ENCODE measurements around the gene C10orf143. TPM values are rescaled to one million over a fixed set of nuclear protein-coding genes. Genes with fewer than 3 reads are reported as not detected.

The C10orf143 gene
- total and polyA plus RNA-seq, 2 of the 8 experiments (the other 6 are each of a cell fraction or from before 2014, with no cell fraction given): 1.6 to 2.0 TPM

DNA sequence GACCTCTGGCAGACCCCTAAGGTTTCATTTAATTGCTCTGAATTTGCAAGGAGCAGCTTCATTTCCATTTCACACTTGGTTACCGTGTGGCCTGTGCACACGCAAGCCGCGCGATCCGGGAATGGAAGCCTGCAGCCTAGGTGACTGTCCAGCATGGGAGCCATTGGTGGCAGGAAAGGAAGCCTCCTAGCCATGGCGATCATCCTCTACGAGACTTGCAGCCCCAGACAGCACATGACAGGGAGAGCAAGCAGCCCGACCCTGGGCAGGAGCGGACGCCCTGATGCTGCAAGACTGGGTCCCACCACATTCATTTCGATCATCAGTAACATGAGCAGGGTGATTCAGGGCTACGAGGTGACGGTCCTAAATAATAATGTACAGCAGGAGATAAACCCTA is 33.9 kb downstream of the C10orf143 start:
- WGBS, 2 experiments (ENCODE audit: extremely low coverage in 1 of 2, insufficient coverage in 1 of 2, insufficient read length in 1 of 2, insufficient replicate concordance in 2 of 2, low coverage in 1 of 2, low lambda C conversion rate in 2 of 2, missing lambda C conversion rate in 1 of 2): 96% methylated on average over 14 of the region's 14 CpGs; no CpG with 5 or more reads in 1 of the 2 experiments
- Histone ChIP-seq H3K56ac (replicated peaks; ENCODE audit: insufficient read length, low read depth, low read length) (no peak overlapping the region), H3K14ac (ENCODE audit: insufficient read length) (no peak overlapping the region), H2AK5ac (ENCODE audit: low read depth, low read length) (no peak overlapping the region), H2BK20ac (ENCODE audit: low read length) (no peak overlapping the region), H3K4me3 (ENCODE audit: extremely low read depth in 1 of 4, insufficient read depth in 2 of 4, low read depth in 3 of 4, low read length in 4 of 4) (no peak overlapping the region), H3K23me2 (ENCODE audit: low read depth, low read length) (no peaks in the 10 kb centered on the region), H3K4me1 (replicated peaks in 1 of 4; ENCODE audit: control insufficient read depth in 3 of 4, insufficient read depth in 4 of 4, low read length in 3 of 4) (no peaks in the 10 kb centered on the region), H3K4me2 (ENCODE audit: insufficient read depth in 1 of 2, low read depth in 2 of 2, low read length in 2 of 2) (no peak overlapping the region), H3K27ac (ENCODE audit: low read depth, low read length) (no peak overlapping the region), H3K27me3 (replicated peaks in 1 of 4; ENCODE audit: control insufficient read depth in 3 of 4, extremely low read depth in 1 of 4, insufficient read depth in 3 of 4, low read length in 3 of 4) (no peaks in the 10 kb centered on the region), H3K23ac (ENCODE audit: insufficient read length) (no peak overlapping the region), H3K9ac (replicated peaks in 1 of 4; ENCODE audit: extremely low read depth in 1 of 4, low read depth in 3 of 4, low read length in 3 of 4) (no peak overlapping the region), H3K9me3 (ENCODE audit: insufficient read depth in 2 of 2, low read depth in 1 of 2, low read length in 1 of 2) (no peaks in the 10 kb centered on the region), H2BK12ac (ENCODE audit: low read depth, low read length) (no peak overlapping the region), H2BK15ac (ENCODE audit: low read length) (no peak overlapping the region), H3K18ac (ENCODE audit: extremely low read depth, low read length) (no peak overlapping the region), H4K20me1 (replicated peaks in 1 of 2; ENCODE audit: control insufficient read depth in 1 of 2, insufficient read depth in 2 of 2, low read length in 2 of 2) (no peaks in the 10 kb centered on the region), H2BK5ac (ENCODE audit: low read depth, low read length) (no peak overlapping the region), H3K79me2 (ENCODE audit: control insufficient read depth in 1 of 2, insufficient read depth in 2 of 2, low read length in 2 of 2) (no peaks in the 10 kb centered on the region), H2AFZ (ENCODE audit: low read length) (no peak overlapping the region), H4K91ac (replicated peaks; ENCODE audit: insufficient read length, low read length) (no peak overlapping the region), H2BK120ac (replicated peaks; ENCODE audit: low read depth, low read length) (no peak overlapping the region), H4K8ac (ENCODE audit: extremely low read depth, insufficient read depth, low read length) (no peak overlapping the region), H3K4ac (replicated peaks; ENCODE audit: insufficient read length, low read depth, low read length) (no peak overlapping the region), H3K36me3 (ENCODE audit: control insufficient read depth in 2 of 4, insufficient read depth in 4 of 4, low read length in 3 of 4) (no peaks in the 10 kb centered on the region), H4K5ac (ENCODE audit: insufficient read length, low read depth, low read length) (no peak overlapping the region), H3K79me1 (ENCODE audit: low read depth, low read length) (no peaks in the 10 kb centered on the region)
- CTCF ChIA-PET (ENCODE audit: partially characterized antibody): interaction anchor here (1.8 kb wide), 1 partner anchor 14 kb away, joined by 3 read pairs; no protein-coding TSS in a partner anchor
- no peak for FAIRE-seq
- POLR2A ChIA-PET (ENCODE audit: partially characterized antibody): no interaction called here
- TF ChIP-seq POLR2AphosphoS5 (IDR thresholded peaks at IDR 0.05; ENCODE audit: low read depth, low read length) (no peak), NANOG (IDR thresholded peaks at IDR 0.05; ENCODE audit: insufficient read depth, low read depth, low read length, poor library complexity, severe bottlenecking) (no peak), SP4 (IDR thresholded peaks at IDR 0.05; ENCODE audit: low read length) (no peak), HDAC2 (IDR thresholded peaks at IDR 0.05; ENCODE audit: borderline replicate concordance in 1 of 2, low read depth in 2 of 2, low read length in 2 of 2) (no peak), RBBP5 (IDR thresholded peaks at IDR 0.05; ENCODE audit: borderline replicate concordance, low read depth, low read length) (no peak), PHF8 (conservative IDR thresholded peaks at IDR 0.05; ENCODE audit: low read depth, low read length) (no peak), EZH2 (IDR thresholded peaks at IDR 0.05; ENCODE audit: low read depth, low read length, severe bottlenecking) (no peak), BACH1 (IDR thresholded peaks at IDR 0.05; ENCODE audit: low read length) (no peak), POU5F1 (IDR thresholded peaks at IDR 0.05; ENCODE audit: low read depth, low read length) (no peak), CREB1 (IDR thresholded peaks at IDR 0.05) (no peak)
- no peak for DNase-seq (ENCODE audit: low read depth in 1 of 2, low spot score in 2 of 2)

All from H1 (cell line).